ENCODE results near the gene ATP10B.

GRCh38 chr5:160542840-160543239, 309.2 kb downstream of the ATP10B start:
- TF ChIP-seq POLR2AphosphoS5 (IDR thresholded peaks at IDR 0.05; ENCODE audit: low read depth, low read length) (no peak), POLR2A (IDR thresholded peaks at IDR 0.05; ENCODE audit: low read depth, low read length) (no peak)

Measured in GM12891 (cell line).